ENCODE data around the gene B3GNT7.

DNA sequence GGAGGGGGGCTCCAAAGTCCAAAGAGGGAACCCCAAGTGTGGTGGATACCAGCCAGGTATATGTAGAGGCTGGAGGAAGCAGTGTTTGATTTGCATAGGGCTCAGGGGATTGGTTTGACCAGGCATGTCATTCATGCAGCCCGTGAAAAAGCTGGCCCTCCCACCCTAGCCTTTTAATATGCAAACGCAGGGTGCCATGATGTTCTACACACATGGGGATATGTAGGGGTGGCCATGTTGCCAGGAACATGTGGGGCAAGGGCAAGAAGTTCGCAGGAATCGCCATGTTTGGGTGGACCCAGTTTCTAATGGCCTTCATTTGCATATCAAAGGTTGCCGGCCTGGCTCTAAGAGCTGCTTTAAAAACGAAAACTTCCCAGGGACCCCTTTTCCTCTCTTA is 33.6 kb downstream of the B3GNT7 start:
- no peak for TF ChIP-seq EP300 (IDR thresholded peaks at IDR 0.05)
- TF ChIP-seq, protein P1, sequence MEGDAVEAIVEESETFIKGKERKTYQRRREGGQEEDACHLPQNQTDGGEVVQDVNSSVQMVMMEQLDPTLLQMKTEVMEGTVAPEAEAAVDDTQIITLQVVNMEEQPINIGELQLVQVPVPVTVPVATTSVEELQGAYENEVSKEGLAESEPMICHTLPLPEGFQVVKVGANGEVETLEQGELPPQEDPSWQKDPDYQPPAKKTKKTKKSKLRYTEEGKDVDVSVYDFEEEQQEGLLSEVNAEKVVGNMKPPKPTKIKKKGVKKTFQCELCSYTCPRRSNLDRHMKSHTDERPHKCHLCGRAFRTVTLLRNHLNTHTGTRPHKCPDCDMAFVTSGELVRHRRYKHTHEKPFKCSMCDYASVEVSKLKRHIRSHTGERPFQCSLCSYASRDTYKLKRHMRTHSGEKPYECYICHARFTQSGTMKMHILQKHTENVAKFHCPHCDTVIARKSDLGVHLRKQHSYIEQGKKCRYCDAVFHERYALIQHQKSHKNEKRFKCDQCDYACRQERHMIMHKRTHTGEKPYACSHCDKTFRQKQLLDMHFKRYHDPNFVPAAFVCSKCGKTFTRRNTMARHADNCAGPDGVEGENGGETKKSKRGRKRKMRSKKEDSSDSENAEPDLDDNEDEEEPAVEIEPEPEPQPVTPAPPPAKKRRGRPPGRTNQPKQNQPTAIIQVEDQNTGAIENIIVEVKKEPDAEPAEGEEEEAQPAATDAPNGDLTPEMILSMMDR (IDR thresholded peaks at IDR 0.05), result no peak
